ENCODE measurements around the gene RECK. TPM values are rescaled to one million over a fixed set of nuclear protein-coding genes. Genes with fewer than 3 reads are reported as not detected.

RECK gene
- total RNA-seq, 1 donor, result 32.8 TPM

Small RNAs within 50 kb of the gene (small RNA-seq; reads per million reads assigned to genes)
- gene RF02275, result not detected

Other genes with a start within 250 kb of the RECK start
- gene NPR2, start 245.3 kb upstream of the RECK start, total RNA-seq, result 16.4 and 19.9 TPM in 2 replicates
- 0.32 and 0.86 TPM in 2 replicates for gene SPAG8, start 224.7 kb upstream of the RECK start, total RNA-seq
- gene HINT2, start 221.9 kb upstream of the RECK start, total RNA-seq, result 13.8 and 27.4 TPM in 2 replicates
- gene FAM221B, start 208.2 kb upstream of the RECK start, total RNA-seq, result not detected in 2 replicates
- gene TMEM8B, start 207.7 kb upstream of the RECK start, total RNA-seq, result 0.86 and 1.9 TPM in 2 replicates
- not detected in 2 replicates for gene OR13J1, start 166.5 kb upstream of the RECK start, total RNA-seq
- 0.43 and 0.97 TPM in 2 replicates for gene HRCT1, start 130.7 kb upstream of the RECK start, total RNA-seq
- gene SPAAR, start 127.4 kb upstream of the RECK start, total RNA-seq, result not detected in 2 replicates
- gene OR2S2, start 78.8 kb upstream of the RECK start, total RNA-seq, result under 0.01 and 0.32 TPM in 2 replicates
- 29.4 and 55.7 TPM in 2 replicates for gene GLIPR2, start 99.8 kb downstream of the RECK start, total RNA-seq
- 0.43 and 2.3 TPM in 2 replicates for gene CCIN, start 132.5 kb downstream of the RECK start, total RNA-seq
- gene CLTA, start 154.0 kb downstream of the RECK start, total RNA-seq, result 194 and 265 TPM in 2 replicates
- gene GNE, start 221.5 kb downstream of the RECK start, total RNA-seq, result 24.2 and 32.4 TPM in 2 replicates